HG03196 (cell line): ENCODE measurements around the gene MAP3K9.

Experiments
- ATAC-seq: cut with Tn5 transposase; IDR thresholded peaks from one replicate; pipeline ENCODE4 v1.9.1; 2021; ENCODE audit not compliant: unreplicated experiment

The MAP3K9 gene

GRCh38 chr14:70788898-70789297 is 20.4 kb downstream of the MAP3K9 start:
- no peak for ATAC-seq

- no peak for ATAC-seq
Observed at GRCh38 chr14:70785556-70785955, 23.8 kb downstream of the MAP3K9 start.

- no peak for ATAC-seq
Observed at GRCh38 chr14:70784886-70785285, 24.4 kb downstream of the MAP3K9 start.

GRCh38 chr14:70782361-70782760 is 27.0 kb downstream of the MAP3K9 start:
- no peak for ATAC-seq

- no peak for ATAC-seq
Observed at GRCh38 chr14:70780396-70781075, 28.8 kb downstream of the MAP3K9 start.

- ATAC-seq = no peak
Observed at GRCh38 chr14:70779667-70780066, 29.6 kb downstream of the MAP3K9 start.

- no peak for ATAC-seq
Observed at GRCh38 chr14:70776197-70776596, 33.1 kb downstream of the MAP3K9 start.

- no peak for ATAC-seq
Observed at GRCh38 chr14:70773182-70773862, 36.0 kb downstream of the MAP3K9 start.

GRCh38 chr14:70771781-70772212 is 37.5 kb downstream of the MAP3K9 start:
- no peak for ATAC-seq

- no peak for ATAC-seq
Observed at GRCh38 chr14:70770490-70770889, 38.8 kb downstream of the MAP3K9 start.

GRCh38 chr14:70759398-70759797 is 49.9 kb downstream of the MAP3K9 start:
- no peak for ATAC-seq

- no peak for ATAC-seq
Observed at GRCh38 chr14:70755655-70756054, 53.7 kb downstream of the MAP3K9 start.

GRCh38 chr14:70754991-70755390 is 54.3 kb downstream of the MAP3K9 start:
- ATAC-seq = no peak

GRCh38 chr14:70753518-70753953 is 55.8 kb downstream of the MAP3K9 start:
- no peak for ATAC-seq

- ATAC-seq = no peak
Observed at GRCh38 chr14:70748422-70748821, 60.9 kb downstream of the MAP3K9 start.

- ATAC-seq = no peak
Observed at GRCh38 chr14:70744641-70745040, 64.7 kb downstream of the MAP3K9 start.

- ATAC-seq = no peak
Observed at GRCh38 chr14:70742316-70742715, 67.0 kb downstream of the MAP3K9 start.

GRCh38 chr14:70741482-70741881 is 67.8 kb downstream of the MAP3K9 start:
- no peak for ATAC-seq

GRCh38 chr14:70735043-70735442 is 74.3 kb downstream of the MAP3K9 start:
- no peak for ATAC-seq

GRCh38 chr14:70731447-70732239 is 77.7 kb downstream of the MAP3K9 start:
- no peak for ATAC-seq

- no peak for ATAC-seq
Observed at GRCh38 chr14:70730393-70730792, 78.9 kb downstream of the MAP3K9 start.
